ENCODE results near the gene FAM163B.

Gene FAM163B

DNA sequence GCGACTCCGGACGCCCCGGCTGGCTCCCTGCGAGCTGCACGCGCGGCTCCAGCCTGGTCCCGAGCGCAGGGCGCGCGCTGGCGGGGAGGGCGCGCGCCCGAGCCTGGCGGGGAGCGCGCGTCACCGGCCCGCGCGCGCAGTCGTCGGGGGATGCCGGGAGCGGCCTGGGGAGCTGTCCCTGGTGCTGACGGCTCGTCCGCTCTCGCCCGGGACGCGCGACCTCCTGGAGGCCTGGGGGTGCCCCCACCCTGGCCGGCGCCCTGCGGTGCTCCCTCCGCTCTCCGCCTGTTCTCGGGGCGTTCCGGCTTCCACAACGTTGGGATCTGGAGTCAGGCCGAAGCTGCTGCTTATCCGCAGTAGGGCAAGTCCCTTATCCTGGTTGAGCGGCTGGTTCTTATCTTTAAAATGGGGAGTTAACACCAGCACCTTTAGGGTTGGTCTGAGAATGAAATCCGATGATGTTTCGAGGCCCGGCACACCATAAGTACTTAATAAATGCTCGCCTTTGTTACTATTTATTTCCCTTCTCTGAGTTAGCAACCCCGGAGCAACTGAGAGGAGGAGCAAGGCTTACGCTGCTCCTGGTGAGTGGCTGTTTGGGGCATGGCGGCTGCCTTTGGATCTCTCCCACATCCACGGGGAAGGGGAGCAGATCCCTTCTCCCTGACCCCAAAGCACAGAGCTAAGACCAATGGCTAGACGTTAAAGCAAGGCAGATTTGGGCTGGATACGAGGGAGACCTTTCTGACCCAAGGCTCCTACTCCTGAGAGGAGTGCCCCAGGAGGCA lies at the start of gene FAM163B:
Gene FAM163B, minus strand, starts transcription at position 79 of the 788 bp plus-strand sequence. CDS start 29,166 bp downstream, outside the sequence.
- H3K4me3 ChIP-seq (ENCODE audit: low read depth, low read length) = no peak within 1 kb of the TSS
- TF ChIP-seq, protein P1, sequence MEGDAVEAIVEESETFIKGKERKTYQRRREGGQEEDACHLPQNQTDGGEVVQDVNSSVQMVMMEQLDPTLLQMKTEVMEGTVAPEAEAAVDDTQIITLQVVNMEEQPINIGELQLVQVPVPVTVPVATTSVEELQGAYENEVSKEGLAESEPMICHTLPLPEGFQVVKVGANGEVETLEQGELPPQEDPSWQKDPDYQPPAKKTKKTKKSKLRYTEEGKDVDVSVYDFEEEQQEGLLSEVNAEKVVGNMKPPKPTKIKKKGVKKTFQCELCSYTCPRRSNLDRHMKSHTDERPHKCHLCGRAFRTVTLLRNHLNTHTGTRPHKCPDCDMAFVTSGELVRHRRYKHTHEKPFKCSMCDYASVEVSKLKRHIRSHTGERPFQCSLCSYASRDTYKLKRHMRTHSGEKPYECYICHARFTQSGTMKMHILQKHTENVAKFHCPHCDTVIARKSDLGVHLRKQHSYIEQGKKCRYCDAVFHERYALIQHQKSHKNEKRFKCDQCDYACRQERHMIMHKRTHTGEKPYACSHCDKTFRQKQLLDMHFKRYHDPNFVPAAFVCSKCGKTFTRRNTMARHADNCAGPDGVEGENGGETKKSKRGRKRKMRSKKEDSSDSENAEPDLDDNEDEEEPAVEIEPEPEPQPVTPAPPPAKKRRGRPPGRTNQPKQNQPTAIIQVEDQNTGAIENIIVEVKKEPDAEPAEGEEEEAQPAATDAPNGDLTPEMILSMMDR (IDR thresholded peaks at IDR 0.05; ENCODE audit: control insufficient read depth, extremely low read depth, insufficient read depth) = no peak
- DNase-seq (ENCODE audit: low read depth) = no peak

- H3K4me3 ChIP-seq (ENCODE audit: low read depth, low read length) = no peak overlapping the region
- TF ChIP-seq, protein P1 (IDR thresholded peaks at IDR 0.05; ENCODE audit: control insufficient read depth, extremely low read depth, insufficient read depth) = no peak
- DNase-seq (ENCODE audit: low read depth) = no peak
These were observed 48.0 kb upstream of the FAM163B start for GRCh38 chr9:133657120-133657661.

GRCh38 chr9:133656211-133657119 lies 47.3 kb upstream of the FAM163B start:
- TF ChIP-seq, protein P1 (IDR thresholded peaks at IDR 0.05; ENCODE audit: control insufficient read depth, extremely low read depth, insufficient read depth) = no peak
- no peak for DNase-seq (ENCODE audit: low read depth)
- no peak overlapping the region for H3K4me3 ChIP-seq (ENCODE audit: low read depth, low read length)

DNA sequence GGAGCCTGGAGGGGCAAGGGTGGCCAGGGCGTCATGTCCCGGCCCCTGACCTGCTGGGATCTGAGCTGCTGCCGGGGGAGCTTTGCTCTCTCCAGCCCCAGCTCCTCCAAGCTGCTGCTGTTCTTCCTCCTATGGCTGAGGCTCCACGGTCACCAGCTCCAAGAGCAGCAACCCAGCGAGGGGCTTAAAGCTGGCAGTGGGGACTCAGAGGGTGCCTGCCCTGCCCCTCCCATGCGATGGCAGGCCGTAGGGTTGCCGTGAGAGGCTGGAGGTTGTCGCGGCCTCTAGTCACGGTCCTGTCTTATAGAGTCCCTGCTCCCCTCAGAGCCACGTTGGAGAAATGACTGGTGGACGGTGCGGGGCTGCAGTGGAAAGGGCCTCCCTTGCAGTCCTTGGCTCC lies 46.5 kb upstream of the FAM163B start:
- DNase-seq (ENCODE audit: low read depth) = no peak
- H3K4me3 ChIP-seq (ENCODE audit: low read depth, low read length) = no peak overlapping the region
- TF ChIP-seq, protein P1 (IDR thresholded peaks at IDR 0.05; ENCODE audit: control insufficient read depth, extremely low read depth, insufficient read depth) = no peak

DNA sequence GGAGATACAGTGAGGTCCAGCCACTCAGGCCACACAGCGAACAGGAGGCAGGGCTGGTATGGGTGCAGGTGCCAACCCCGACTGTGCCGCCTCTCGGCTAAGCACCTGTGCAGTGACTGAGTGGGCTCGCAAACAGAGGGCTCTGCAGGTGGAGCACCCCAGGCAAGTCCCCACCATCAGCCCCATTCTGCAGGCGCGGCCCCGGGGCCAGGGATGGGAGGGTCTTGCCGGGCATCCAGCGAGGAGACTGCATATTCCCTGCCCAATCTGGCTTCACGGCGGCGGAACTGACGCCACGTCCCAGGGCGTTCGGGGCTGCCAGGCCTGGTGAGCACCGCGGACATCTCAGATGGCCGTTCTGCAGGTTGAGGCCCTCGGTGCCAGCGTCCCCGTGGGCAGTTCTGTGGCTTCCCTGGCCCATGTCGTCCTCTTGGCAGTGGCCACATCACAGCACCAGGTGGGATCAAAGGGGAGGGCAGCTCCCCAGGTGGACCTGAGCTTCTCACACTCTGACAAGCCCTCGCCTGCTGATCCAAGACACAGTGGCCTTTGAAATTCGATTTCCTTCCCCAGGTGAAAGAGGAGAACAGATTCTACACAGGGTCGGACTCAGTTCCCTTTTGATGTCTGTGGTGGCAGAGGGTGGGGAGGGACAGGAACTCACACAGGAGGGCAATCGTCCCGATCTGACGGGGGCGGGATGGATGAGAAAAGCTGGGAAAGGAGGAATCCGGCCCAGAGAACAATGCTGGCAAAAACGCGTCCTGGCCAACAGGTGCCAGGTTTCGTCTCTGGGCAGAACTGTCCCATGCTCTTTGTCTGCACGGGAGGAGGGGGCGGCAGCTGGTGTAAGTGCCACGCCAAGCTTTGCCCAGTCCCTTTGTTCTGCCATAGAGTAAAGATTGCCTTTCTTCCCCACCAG lies 45.8 kb upstream of the FAM163B start:
- TF ChIP-seq, protein P1 (IDR thresholded peaks at IDR 0.05; ENCODE audit: control insufficient read depth, extremely low read depth, insufficient read depth) = no peak
- no peak for DNase-seq (ENCODE audit: low read depth)
- no peak overlapping the region for H3K4me3 ChIP-seq (ENCODE audit: low read depth, low read length)

- no peak for DNase-seq (ENCODE audit: low read depth)
- TF ChIP-seq, protein P1 (IDR thresholded peaks at IDR 0.05; ENCODE audit: control insufficient read depth, extremely low read depth, insufficient read depth) = no peak
- H3K4me3 ChIP-seq (ENCODE audit: low read depth, low read length) = no peak overlapping the region
These were observed 44.4 kb upstream of the FAM163B start for GRCh38 chr9:133653638-133654037.

Data from LNCaP clone FGC (cell line).